Measurements from ENCODE around the gene SMAD7.

GRCh38 chr18:48885266-48885923 lies 65.4 kb downstream of the SMAD7 start:
- TF ChIP-seq, protein P1, sequence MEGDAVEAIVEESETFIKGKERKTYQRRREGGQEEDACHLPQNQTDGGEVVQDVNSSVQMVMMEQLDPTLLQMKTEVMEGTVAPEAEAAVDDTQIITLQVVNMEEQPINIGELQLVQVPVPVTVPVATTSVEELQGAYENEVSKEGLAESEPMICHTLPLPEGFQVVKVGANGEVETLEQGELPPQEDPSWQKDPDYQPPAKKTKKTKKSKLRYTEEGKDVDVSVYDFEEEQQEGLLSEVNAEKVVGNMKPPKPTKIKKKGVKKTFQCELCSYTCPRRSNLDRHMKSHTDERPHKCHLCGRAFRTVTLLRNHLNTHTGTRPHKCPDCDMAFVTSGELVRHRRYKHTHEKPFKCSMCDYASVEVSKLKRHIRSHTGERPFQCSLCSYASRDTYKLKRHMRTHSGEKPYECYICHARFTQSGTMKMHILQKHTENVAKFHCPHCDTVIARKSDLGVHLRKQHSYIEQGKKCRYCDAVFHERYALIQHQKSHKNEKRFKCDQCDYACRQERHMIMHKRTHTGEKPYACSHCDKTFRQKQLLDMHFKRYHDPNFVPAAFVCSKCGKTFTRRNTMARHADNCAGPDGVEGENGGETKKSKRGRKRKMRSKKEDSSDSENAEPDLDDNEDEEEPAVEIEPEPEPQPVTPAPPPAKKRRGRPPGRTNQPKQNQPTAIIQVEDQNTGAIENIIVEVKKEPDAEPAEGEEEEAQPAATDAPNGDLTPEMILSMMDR (IDR thresholded peaks at IDR 0.05) = no peak
- TF ChIP-seq POLR2A (IDR thresholded peaks at IDR 0.05) = no peak

All from body of pancreas (tissue), 4 donors.